ENCODE data around the gene TMEM51.

TMEM51 gene

DNA sequence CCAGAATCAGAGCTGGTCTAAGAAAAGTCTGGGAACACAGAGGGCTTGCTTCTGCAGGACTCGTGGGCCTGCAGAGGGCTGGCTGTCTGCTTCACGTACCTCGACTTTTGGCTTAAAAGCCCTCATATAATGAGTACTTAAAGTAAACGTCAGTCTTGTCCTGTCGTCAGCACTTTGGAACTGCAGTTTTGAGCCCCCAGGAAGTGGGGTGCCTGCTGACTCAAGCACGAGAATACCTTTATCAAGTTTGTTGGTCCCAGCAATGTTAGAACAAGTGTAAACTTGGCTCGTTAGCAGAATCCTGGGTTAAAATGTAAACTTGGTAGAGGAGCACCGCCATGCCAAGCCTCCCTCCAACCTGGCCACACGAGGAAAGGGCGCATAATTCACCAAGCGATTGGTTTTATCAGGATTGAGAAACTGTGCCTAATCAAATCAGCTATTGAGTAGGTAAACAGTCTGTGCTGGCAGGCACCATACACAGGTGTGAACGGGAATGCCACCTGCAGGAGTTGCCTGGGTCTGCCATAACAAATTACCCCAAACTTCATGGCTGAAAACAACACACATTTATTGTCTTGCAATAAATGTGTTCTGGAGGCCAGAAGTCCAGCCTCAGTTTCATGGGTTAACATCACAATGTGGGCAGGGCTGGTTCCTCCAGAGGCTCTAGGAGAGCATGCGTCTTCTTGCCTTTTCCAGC is 48.5 kb downstream of the TMEM51 start:
- Histone ChIP-seq H3K4me2 (ENCODE audit: low read length) (no peak overlapping the region), H3F3A (ENCODE audit: control insufficient read depth, insufficient read depth) (no peaks in the 10 kb centered on the region), H3K4me1 (ENCODE audit: control insufficient read depth, low read length) (no peaks in the 10 kb centered on the region), H3K27me3 (ENCODE audit: control insufficient read depth, low read length) (no peaks in the 10 kb centered on the region), H3K4me3 (ENCODE audit: low read length) (no peak overlapping the region), H3K79me2 (ENCODE audit: control insufficient read depth, low read length) (no peaks in the 10 kb centered on the region), H4K20me1 (ENCODE audit: control insufficient read depth, insufficient read depth, low read depth, low read length) (no peaks in the 10 kb centered on the region), H3K9me2 (replicated peaks; ENCODE audit: control insufficient read depth, low read length) (no peaks in the 10 kb centered on the region), H3K9me3 (ENCODE audit: control insufficient read depth, insufficient read depth, low read length) (no peaks in the 10 kb centered on the region), H3K36me3 (ENCODE audit: control insufficient read depth, low read length) (no peaks in the 10 kb centered on the region), H3K27ac (ENCODE audit: low read depth, low read length) (no peak overlapping the region)
- TF ChIP-seq CTCF (IDR thresholded peaks at IDR 0.05; ENCODE audit: low read depth, low read length, poor library complexity, severe bottlenecking): no peak
- no peak for TF ChIP-seq EZH2phosphoT487 (IDR thresholded peaks at IDR 0.05; ENCODE audit: borderline replicate concordance, low read length)

GRCh38 chr1:15204931-15205330 is 51.4 kb downstream of the TMEM51 start:
- no peaks in the 10 kb centered on the region for H3K27me3 ChIP-seq (ENCODE audit: control insufficient read depth, low read length)
- H3K27ac ChIP-seq (ENCODE audit: low read depth, low read length): no peak overlapping the region
- no peaks in the 10 kb centered on the region for H3K79me2 ChIP-seq (ENCODE audit: control insufficient read depth, low read length)
- H3K36me3 ChIP-seq (ENCODE audit: control insufficient read depth, low read length): no peaks in the 10 kb centered on the region
- H3K9me3 ChIP-seq (ENCODE audit: control insufficient read depth, insufficient read depth, low read length): no peaks in the 10 kb centered on the region
- H3K4me3 ChIP-seq (ENCODE audit: low read length): no peak overlapping the region
- no peaks in the 10 kb centered on the region for H3K9me2 ChIP-seq (replicated peaks; ENCODE audit: control insufficient read depth, low read length)
- no peaks in the 10 kb centered on the region for H4K20me1 ChIP-seq (ENCODE audit: control insufficient read depth, insufficient read depth, low read depth, low read length)
- H3F3A ChIP-seq (ENCODE audit: control insufficient read depth, insufficient read depth): no peaks in the 10 kb centered on the region
- H3K4me2 ChIP-seq (ENCODE audit: low read length): no peak overlapping the region
- no peaks in the 10 kb centered on the region for H3K4me1 ChIP-seq (ENCODE audit: control insufficient read depth, low read length)
- no peak for TF ChIP-seq CTCF (IDR thresholded peaks at IDR 0.05; ENCODE audit: low read depth, low read length, poor library complexity, severe bottlenecking)
- no peak for TF ChIP-seq EZH2phosphoT487 (IDR thresholded peaks at IDR 0.05; ENCODE audit: borderline replicate concordance, low read length)

DNA sequence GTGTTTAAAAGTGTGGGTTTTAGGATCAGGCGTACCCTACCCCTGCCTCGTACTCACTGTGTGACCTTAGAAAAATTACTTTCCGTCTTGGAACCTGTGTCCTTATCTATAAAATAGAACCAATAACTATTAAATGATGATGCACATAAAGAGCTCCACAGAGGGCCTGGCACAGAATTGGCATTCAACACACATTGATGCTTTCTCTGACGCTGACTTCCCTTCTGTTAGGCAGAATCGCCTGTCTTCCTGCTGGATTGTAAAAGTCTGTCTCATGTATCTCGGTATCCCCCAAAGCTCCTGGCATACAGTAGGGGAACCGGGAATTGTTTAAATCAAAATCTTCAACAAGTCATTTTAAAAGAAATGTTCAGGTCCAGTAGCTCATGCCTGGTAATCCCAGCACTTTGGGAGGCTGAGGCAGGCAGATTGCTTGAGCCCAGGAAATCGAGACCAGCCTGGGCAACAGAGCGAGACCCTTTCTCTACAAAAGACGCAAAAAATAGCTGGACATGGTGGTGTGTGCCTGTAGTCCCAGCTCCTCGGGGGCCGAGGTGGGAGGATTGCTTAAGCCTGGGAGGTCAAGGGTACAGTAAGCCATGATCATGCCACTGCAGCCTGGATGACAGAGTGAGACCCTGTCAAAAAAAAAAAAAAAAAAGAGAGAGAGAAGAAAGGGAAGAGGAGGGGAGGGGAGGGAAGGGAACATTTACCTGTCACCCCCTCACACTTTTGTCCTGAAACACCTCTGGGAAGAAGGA is 52.2 kb downstream of the TMEM51 start:
- Histone ChIP-seq H3K4me1 (ENCODE audit: control insufficient read depth, low read length) (no peaks in the 10 kb centered on the region), H3K9me3 (ENCODE audit: control insufficient read depth, insufficient read depth, low read length) (no peaks in the 10 kb centered on the region), H3K79me2 (ENCODE audit: control insufficient read depth, low read length) (no peaks in the 10 kb centered on the region), H4K20me1 (ENCODE audit: control insufficient read depth, insufficient read depth, low read depth, low read length) (no peaks in the 10 kb centered on the region), H3F3A (ENCODE audit: control insufficient read depth, insufficient read depth) (no peaks in the 10 kb centered on the region), H3K4me2 (ENCODE audit: low read length) (no peak overlapping the region), H3K36me3 (ENCODE audit: control insufficient read depth, low read length) (no peaks in the 10 kb centered on the region), H3K9me2 (replicated peaks; ENCODE audit: control insufficient read depth, low read length) (no peaks in the 10 kb centered on the region), H3K27ac (ENCODE audit: low read depth, low read length) (no peak overlapping the region), H3K27me3 (ENCODE audit: control insufficient read depth, low read length) (no peaks in the 10 kb centered on the region), H3K4me3 (ENCODE audit: low read length) (no peak overlapping the region)
- TF ChIP-seq CTCF (IDR thresholded peaks at IDR 0.05; ENCODE audit: low read depth, low read length, poor library complexity, severe bottlenecking) (no peak), EZH2phosphoT487 (IDR thresholded peaks at IDR 0.05; ENCODE audit: borderline replicate concordance, low read length) (no peak)

Measured in DOHH2 (cell line).